GM21786 (cell line): ENCODE data around the gene ELL.

Experiments
- ATAC-seq: cut with Tn5 transposase; IDR thresholded peaks from one replicate; pipeline ENCODE4 v1.9.1; 2021; ENCODE audit not compliant: unreplicated experiment

The ELL gene

GRCh38 chr19:18506101-18506930 is 15.6 kb downstream of the ELL start:
- no peak for ATAC-seq

- ATAC-seq: no peak
Measured at GRCh38 chr19:18504886-18505610, 16.8 kb downstream of the ELL start.

- ATAC-seq: peak; percentile 73
Measured at GRCh38 chr19:18503971-18504885, 17.6 kb downstream of the ELL start.

DNA sequence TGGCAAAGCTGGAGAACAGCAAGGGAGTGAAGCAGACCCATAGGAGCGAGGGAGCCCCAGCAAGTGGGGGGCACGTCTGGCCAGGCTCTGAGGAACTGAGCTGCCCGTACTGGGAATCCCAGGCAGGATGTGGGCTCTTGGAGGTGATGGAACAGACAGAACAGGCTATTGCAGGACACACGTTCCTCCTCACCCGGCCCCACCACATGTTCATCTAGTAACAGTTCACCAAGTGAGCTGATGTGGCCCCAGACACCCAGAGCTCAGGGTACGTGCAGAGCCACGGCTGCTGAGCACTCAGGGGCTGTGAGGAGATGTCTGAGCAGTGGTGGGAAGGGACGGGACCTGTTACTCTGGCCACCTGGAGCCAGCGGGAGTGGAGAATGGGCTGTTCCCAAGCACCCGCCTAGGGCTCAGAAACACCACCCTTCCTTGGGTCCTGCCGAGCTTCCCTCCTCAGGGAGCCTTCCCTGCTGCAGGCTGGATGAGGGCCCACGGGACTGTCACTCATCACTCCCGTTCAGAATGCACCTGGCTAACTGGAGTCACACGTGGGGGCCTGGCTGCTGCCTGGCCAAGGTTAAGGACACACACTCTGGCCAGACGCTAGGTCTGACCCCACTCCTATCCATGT is 18.4 kb downstream of the ELL start:
- ATAC-seq: no peak

DNA sequence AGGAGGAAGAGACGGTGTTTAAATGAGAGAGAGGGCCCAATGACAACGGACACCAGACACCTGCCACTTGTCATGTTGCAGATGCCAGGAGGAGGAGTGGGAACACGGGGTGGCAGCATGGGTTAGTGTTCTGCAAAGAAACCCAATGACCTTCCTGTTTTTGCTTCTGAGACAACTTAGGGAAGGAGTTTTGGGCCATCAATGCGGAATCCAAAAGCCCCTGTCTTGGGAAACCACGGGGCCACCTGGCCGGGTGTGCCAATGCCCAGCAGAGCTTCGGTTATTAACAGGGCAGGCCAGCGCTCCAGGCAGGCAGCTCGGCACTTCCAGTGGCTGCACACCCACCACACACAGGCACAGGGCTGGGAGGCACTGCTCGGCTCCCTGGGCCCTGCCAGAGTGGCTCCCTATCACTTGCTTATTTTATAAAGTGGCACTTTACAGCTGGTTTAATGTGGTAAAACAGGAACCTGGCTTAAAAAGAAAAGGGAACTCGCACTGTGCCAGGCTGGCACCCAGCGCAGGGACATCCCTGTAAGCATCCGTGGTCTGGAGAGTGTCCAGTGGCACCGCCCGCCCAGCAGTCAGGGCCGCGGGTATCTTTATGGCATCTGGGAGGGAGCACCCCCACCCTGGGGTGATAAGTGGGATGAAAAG is 19.1 kb downstream of the ELL start:
- no peak for ATAC-seq

- no peak for ATAC-seq
Measured at GRCh38 chr19:18502246-18502637, 19.6 kb downstream of the ELL start.

DNA sequence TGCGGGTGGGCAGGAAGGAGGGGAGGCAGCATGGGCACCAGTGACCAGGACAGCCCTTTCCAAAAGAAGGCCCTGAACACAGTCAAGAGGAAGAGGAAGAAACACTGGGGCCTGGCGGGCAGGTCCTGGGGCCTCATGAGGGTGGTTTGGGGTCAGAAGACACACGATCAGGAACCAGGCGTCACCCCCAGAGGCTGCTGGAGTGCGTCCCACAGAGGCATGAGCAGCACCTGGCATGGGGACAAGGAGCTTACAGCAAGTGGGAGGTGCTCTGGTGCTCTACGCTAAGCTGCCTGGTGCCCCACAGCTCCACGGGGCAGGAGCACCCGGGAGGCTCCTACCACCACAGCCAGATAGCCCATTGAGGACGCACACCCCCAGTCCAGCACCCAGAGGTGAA is 20.0 kb downstream of the ELL start:
- ATAC-seq: no peak

GRCh38 chr19:18501351-18501750 is 20.5 kb downstream of the ELL start:
- no peak for ATAC-seq

DNA sequence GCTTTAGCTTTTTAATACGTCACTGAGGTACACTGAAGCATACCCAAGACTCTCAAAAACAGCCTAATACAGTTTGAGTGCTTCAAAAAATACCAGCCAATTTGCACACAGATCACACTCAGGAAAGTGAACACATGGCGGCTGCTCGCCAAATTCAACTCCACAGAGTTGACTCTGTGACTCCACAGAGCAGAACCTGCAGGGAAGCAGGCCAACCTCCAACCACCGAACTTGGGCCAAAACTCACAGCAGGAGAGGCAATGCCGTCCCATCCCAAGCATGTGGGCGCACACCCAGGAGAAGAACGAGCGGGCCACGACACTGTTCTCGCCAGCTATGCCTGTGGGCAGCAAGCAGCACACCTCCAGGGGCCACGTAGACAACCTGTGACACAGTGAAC is 21.1 kb downstream of the ELL start:
- no peak for ATAC-seq

GRCh38 chr19:18500376-18500775 is 21.5 kb downstream of the ELL start:
- no peak for ATAC-seq

GRCh38 chr19:18499055-18499775 is 22.7 kb downstream of the ELL start:
- ATAC-seq: no peak

- no peak for ATAC-seq
Measured at GRCh38 chr19:18496980-18497256, 25.0 kb downstream of the ELL start.

GRCh38 chr19:18496167-18496979 is 25.5 kb downstream of the ELL start:
- ATAC-seq: no peak

DNA sequence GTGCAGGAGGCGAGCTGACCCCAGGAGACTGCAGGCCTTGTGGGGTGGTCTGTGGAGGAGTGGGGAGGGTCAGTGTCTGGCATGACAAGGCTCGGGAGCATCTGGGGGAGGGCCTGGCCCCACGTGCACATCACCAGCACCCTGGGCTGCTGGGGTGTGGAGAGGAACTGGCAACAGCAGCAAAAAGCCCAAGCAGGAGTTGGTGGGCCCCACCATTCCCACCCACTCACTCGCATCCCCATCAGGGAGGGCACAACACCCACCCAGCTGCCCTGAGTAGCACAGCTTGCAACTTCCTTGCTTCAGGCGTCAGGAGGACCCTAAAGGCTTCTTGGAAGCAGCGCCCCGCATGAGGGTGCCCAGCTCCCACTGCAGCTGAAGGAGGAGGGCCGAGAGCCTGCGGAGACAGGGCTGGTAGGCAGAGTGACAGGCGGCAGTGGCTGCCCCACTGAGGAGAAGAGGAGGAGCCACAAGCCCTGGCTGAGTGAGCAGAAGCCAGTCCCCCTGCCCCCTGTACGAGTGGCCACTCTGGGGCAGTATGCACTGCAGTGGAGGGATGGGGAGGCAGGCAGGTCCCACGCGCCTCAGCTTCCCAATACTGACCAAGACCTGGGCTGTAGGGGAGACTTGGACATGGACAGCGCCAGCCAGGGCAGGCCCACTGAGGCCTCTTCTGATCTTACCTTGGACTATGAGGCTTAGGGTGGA is 26.5 kb downstream of the ELL start:
- ATAC-seq: no peak

GRCh38 chr19:18494267-18494607 is 27.6 kb downstream of the ELL start:
- ATAC-seq: no peak

- no peak for ATAC-seq
Measured at GRCh38 chr19:18493440-18494266, 28.2 kb downstream of the ELL start.

DNA sequence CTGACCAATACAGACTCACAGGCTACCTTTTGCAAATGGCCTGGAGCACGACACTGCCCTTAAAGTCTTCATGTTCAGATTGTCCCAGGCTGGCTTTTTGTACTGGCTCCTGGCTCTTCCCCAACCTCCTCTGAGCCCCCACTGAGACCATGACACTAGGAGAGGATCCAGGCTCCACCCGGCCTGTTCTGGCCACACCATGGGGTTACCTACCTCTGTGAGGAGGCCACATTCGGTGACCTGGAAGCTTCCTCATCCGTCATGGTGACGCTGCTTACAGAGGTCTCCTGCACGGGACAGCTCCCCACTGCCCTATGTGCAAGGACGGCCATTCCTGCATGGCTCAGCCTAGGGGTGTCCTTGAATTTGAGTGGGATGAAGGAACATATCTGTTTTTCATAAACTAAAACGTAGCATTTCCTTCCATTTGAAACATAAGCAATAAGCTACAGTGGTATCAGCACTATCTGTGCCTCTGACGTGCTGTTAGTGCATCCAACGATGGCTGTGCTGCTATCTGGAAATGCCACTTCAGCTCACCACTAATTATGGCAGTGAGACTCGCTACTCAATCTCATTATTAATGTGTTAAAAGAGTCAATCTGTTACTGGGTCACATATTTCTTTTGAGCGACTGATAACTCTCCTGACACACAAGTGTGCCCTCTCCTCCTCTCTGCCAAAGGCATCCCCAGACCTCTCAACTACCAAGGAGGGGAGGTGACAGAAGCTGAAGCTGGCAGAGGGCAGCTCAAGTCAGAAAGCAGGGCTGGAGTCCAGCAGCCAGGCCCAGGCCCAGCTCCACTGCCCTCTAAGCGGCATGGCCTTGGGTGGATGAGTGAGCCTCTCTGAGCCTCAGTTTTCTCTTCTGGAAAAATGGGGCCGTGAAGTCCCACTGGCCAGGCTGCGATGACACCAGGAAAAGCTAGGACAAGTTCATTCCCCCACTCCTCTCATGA is 29.6 kb downstream of the ELL start:
- ATAC-seq: no peak
